Esophagus squamous epithelium (tissue), 5 donors: ENCODE results near the gene HNF1B. TPM values are rescaled to one million over a fixed set of nuclear protein-coding genes. Genes with fewer than 3 reads are reported as not detected.

Experiments
- DNase-seq: peaks from one replicate; lab custom pipeline; 2025; lab: John Stamatoyannopoulos, UW
- H3K27ac ChIP-seq, 4 donors: fragments of 200-600 bp; sonication (generic); one replicate each; pipeline ENCODE4 v1.5.1; 2016 to 2019; ENCODE audit warnings: mild to moderate bottlenecking in 1 of 4
- H3K27me3 ChIP-seq, 4 donors: fragments of 200-600 bp; sonication (generic); 1 replicate in 3 of 4; 2 replicates in 1 of 4; pipeline versions ENCODE4 v1.5.1 to v1.6.0; 2017 to 2021; ENCODE audit warnings: antibody characterized with exemption in 1 of 4
- H3K36me3 ChIP-seq, 3 donors: fragments of 200-600 bp; sonication (generic); one replicate each; pipeline ENCODE4 v1.5.1; 2016 to 2019
- H3K4me1 ChIP-seq, 3 donors: fragments of 200-600 bp; sonication (generic); one replicate each; pipeline ENCODE4 v1.5.1; 2017 to 2019
- H3K4me3 ChIP-seq, 4 donors: fragments of 200-600 bp; sonication (generic); 1 replicate in 3 of 4; 2 replicates in 1 of 4; pipeline ENCODE4 v1.5.1; 2016 to 2019; ENCODE audit warnings: mild to moderate bottlenecking in 2 of 4, moderate library complexity in 1 of 4
- H3K9me3 ChIP-seq, 3 donors: fragments of 200-600 bp; sonication (generic); one replicate each; pipeline ENCODE4 v1.5.1; 2016 to 2019
- POLR2A ChIP-seq, 4 donors: fragments of 450-650 bp; IDR thresholded peaks; one replicate each; pipeline ENCODE4 v1.6.1; 2017; ENCODE audit warnings: antibody characterized with exemption in 4 of 4, mild to moderate bottlenecking in 4 of 4, moderate library complexity in 3 of 4
- WGBS, 2 donors: methylation state at CpG; one replicate each; pipeline ENCODE4 v1.1.5; 2018; 5-methylcytosine and 5-hydroxymethylcytosine counted together
- intact Hi-C: fragments of 100-400 bp; cut with DNase I; formaldehyde crosslinking; loops from one replicate; pipeline ENCODE4 v1.15.0; 2022
- total RNA-seq, 4 donors: library from RNA; depleted of rRNA; stranded (reverse); fragments of >200 nt; gene quantifications; one replicate each; pipeline ENCODE4 v1.1.0, GENCODE V29; 2016
- TF ChIP-seq, protein P1 (sequence below), 6 experiments: fragments of 450-650 bp in 4 of 6; fragments of 200-600 bp in 2 of 6; sonication (generic) in 2 of 6; IDR thresholded peaks; one replicate each; pipeline ENCODE4 v1.5.1; 2016 to 2019; ENCODE audit warnings: antibody characterized with exemption in 6 of 6, mild to moderate bottlenecking in 4 of 6, moderate library complexity in 4 of 6
- donor health status: DM: yes; HTN: yes; CAD: no.

HNF1B gene
- total RNA-seq, 4 donors from 2014 or later: not detected

GRCh38 chr17:37752482-37752881 is 7.6 kb upstream of the HNF1B start:
- 61 to 64% methylated on average over 2 to 5 of the region's 5 CpGs for WGBS, 2 donors
- intact Hi-C loops: no loop called here
- no peaks in the 10 kb centered on the region for H3K9me3 ChIP-seq
- H3K4me1 ChIP-seq: no peaks in the 10 kb centered on the region
- no peak overlapping the region for H3K4me3 ChIP-seq
- no peak for DNase-seq
- no peak for TF ChIP-seq POLR2A (IDR thresholded peaks at IDR 0.05)
- TF ChIP-seq, protein P1, sequence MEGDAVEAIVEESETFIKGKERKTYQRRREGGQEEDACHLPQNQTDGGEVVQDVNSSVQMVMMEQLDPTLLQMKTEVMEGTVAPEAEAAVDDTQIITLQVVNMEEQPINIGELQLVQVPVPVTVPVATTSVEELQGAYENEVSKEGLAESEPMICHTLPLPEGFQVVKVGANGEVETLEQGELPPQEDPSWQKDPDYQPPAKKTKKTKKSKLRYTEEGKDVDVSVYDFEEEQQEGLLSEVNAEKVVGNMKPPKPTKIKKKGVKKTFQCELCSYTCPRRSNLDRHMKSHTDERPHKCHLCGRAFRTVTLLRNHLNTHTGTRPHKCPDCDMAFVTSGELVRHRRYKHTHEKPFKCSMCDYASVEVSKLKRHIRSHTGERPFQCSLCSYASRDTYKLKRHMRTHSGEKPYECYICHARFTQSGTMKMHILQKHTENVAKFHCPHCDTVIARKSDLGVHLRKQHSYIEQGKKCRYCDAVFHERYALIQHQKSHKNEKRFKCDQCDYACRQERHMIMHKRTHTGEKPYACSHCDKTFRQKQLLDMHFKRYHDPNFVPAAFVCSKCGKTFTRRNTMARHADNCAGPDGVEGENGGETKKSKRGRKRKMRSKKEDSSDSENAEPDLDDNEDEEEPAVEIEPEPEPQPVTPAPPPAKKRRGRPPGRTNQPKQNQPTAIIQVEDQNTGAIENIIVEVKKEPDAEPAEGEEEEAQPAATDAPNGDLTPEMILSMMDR (IDR thresholded peaks at IDR 0.05): no peak
- H3K27ac ChIP-seq: no peak overlapping the region
- no peaks in the 10 kb centered on the region for H3K36me3 ChIP-seq
- H3K27me3 ChIP-seq: peaks cover 0 to 90% (median 0%) of the 10 kb centered on the region in 4 donors

- Histone ChIP-seq H3K27ac (no peak overlapping the region), H3K9me3 (no peaks in the 10 kb centered on the region), H3K4me1 (no peaks in the 10 kb centered on the region), H3K27me3 (peaks cover 0 to 92% (median 0%) of the 10 kb centered on the region in 4 donors), H3K36me3 (no peaks in the 10 kb centered on the region), H3K4me3 (no peak overlapping the region)
- intact Hi-C loops: no loop called here
- 63 to 70% methylated on average over 10 of the region's 10 CpGs for WGBS, 2 donors
- DNase-seq: no peak
- TF ChIP-seq, protein P1 (IDR thresholded peaks at IDR 0.05): no peak
- TF ChIP-seq POLR2A (IDR thresholded peaks at IDR 0.05): no peak
Observed at GRCh38 chr17:37750768-37751475, 6.1 kb upstream of the HNF1B start.

DNA sequence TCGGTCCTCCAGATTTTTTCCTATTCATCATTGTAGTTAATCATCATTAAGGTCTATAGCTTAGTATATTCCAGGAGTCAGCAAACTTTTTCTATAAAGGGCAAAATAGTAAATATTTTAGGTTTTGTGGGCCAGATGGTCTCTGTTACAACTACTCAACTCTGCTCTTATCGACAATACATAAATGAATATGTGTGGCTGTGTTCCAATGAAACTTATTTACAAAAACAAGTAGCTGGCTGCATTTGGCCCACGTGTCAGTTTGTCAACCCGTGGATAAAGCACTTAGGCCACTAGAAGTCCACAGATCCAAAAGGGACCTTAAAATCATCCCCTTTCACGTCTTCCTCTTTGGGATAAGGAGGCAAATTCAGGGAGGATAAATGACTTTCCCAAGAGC is 5.4 kb upstream of the HNF1B start:
- Histone ChIP-seq H3K27me3 (peaks cover 0 to 92% (median 2%) of the 10 kb centered on the region in 4 donors), H3K27ac (no peak overlapping the region), H3K4me3 (no peak overlapping the region), H3K9me3 (no peaks in the 10 kb centered on the region), H3K36me3 (no peaks in the 10 kb centered on the region), H3K4me1 (peaks cover 0 to under 1% (median 0%) of the 10 kb centered on the region in 3 donors)
- WGBS, 2 donors: 56 to 63% methylated on average over 5 of the region's 5 CpGs
- DNase-seq: no peak
- intact Hi-C loops: no loop called here
- TF ChIP-seq, protein P1 (IDR thresholded peaks at IDR 0.05): no peak
- TF ChIP-seq POLR2A (IDR thresholded peaks at IDR 0.05): no peak

- H3K27me3 ChIP-seq: peaks cover 22 to 99% (median 29%) of the 10 kb centered on the region in 4 donors
- H3K36me3 ChIP-seq: no peaks in the 10 kb centered on the region
- no peak overlapping the region for H3K27ac ChIP-seq
- intact Hi-C loops: no loop called here
- WGBS, 2 donors: 84 to 85% methylated on average over 2 of the region's 2 CpGs
- H3K4me3 ChIP-seq: no peak overlapping the region
- no peak for DNase-seq
- H3K9me3 ChIP-seq: no peaks in the 10 kb centered on the region
- TF ChIP-seq POLR2A (IDR thresholded peaks at IDR 0.05): no peak
- TF ChIP-seq, protein P1 (IDR thresholded peaks at IDR 0.05): no peak
- H3K4me1 ChIP-seq: peaks cover 21 to 32% (median 24%) of the 10 kb centered on the region in 3 donors
Observed at GRCh38 chr17:37747222-37747621, 2.4 kb upstream of the HNF1B start.

GRCh38 chr17:37746617-37747016 is 1.8 kb upstream of the HNF1B start:
- H3K4me1 ChIP-seq: peaks cover 27 to 38% (median 30%) of the 10 kb centered on the region in 3 donors
- no peak overlapping the region for H3K4me3 ChIP-seq
- TF ChIP-seq, protein P1 (IDR thresholded peaks at IDR 0.05): no peak
- no peak for TF ChIP-seq POLR2A (IDR thresholded peaks at IDR 0.05)
- no peak for DNase-seq
- no peak overlapping the region for H3K27ac ChIP-seq
- 68 to 80% methylated on average over 2 of the region's 2 CpGs for WGBS, 2 donors
- H3K36me3 ChIP-seq: no peaks in the 10 kb centered on the region
- H3K27me3 ChIP-seq: peaks cover 26 to 99% (median 33%) of the 10 kb centered on the region in 4 donors
- intact Hi-C loops: no loop called here
- no peaks in the 10 kb centered on the region for H3K9me3 ChIP-seq
